Retinal pigment epithelial cell (primary cell): ENCODE results near the gene CHIT1.
"Not testable (repeated sequence)": the region's sequence is repeated elsewhere in the genome, so short reads cannot be mapped to it uniquely, and the experiment has no call there.

Experiments
- DNase-seq: peaks from one replicate; pipeline ENCODE4 v3.0.0-alpha.2; 2010; ENCODE audit warnings: low read depth
- H3K4me3 ChIP-seq: 2 replicates; pipeline ENCODE4 v1.5.1; 2011; ENCODE audit warnings: mild to moderate bottlenecking, low read length, control low read depth, moderate library complexity
- CTCF ChIP-seq: conservative IDR thresholded peaks from 2 replicates; pipeline ENCODE4 v1.5.1; 2011; ENCODE audit warnings: low read depth, low read length, control low read depth, inconsistent platforms

Gene CHIT1

GRCh38 chr1:203264052-203264501, 34.6 kb upstream of the CHIT1 start:
- TF ChIP-seq CTCF = no peak
- DNase-seq = no peak
- H3K4me3 ChIP-seq = no peak overlapping the region

GRCh38 chr1:203263496-203263895, 34.0 kb upstream of the CHIT1 start:
- TF ChIP-seq CTCF = no peak
- H3K4me3 ChIP-seq = no peak overlapping the region
- DNase-seq = no peak

- DNase-seq, H3K4me3 ChIP-seq: not testable (repeated sequence)
Measured at GRCh38 chr1:203256636-203257035, 27.2 kb upstream of the CHIT1 start.

- not testable (repeated sequence) for H3K4me3 ChIP-seq, DNase-seq
Measured at GRCh38 chr1:203254782-203255181, 25.3 kb upstream of the CHIT1 start.

- no peak overlapping the region for H3K4me3 ChIP-seq
- DNase-seq = peak; percentile 11
- no peak for TF ChIP-seq CTCF
Measured at GRCh38 chr1:203252678-203253077, 23.2 kb upstream of the CHIT1 start.

- TF ChIP-seq CTCF = no peak
- H3K4me3 ChIP-seq = no peak overlapping the region
- DNase-seq = no peak
Measured at GRCh38 chr1:203251466-203251865, 22.0 kb upstream of the CHIT1 start.

- H3K4me3 ChIP-seq = no peak overlapping the region
- DNase-seq = no peak
- no peak for TF ChIP-seq CTCF
Measured at GRCh38 chr1:203250911-203251310, 21.4 kb upstream of the CHIT1 start.

GRCh38 chr1:203244776-203245175, 15.3 kb upstream of the CHIT1 start:
- H3K4me3 ChIP-seq = no peak overlapping the region
- TF ChIP-seq CTCF = no peak
- DNase-seq = no peak

- H3K4me3 ChIP-seq, DNase-seq: not testable (repeated sequence)
Measured at GRCh38 chr1:203241708-203242107, 12.2 kb upstream of the CHIT1 start.
